CD14-positive monocyte (primary cell): Measurements from ENCODE around the gene DRC7. TPM values are rescaled to one million over a fixed set of nuclear protein-coding genes. Genes with fewer than 3 reads are reported as not detected.

Experiments used
- DNase-seq, 3 donors: peaks; one replicate each; pipeline ENCODE4 v3.0.0-alpha.2; 2011 to 2022
- H2AFZ ChIP-seq: 2 replicates; pipeline ENCODE4 v1.6.0; 2012; ENCODE audit warnings: mild to moderate bottlenecking, low read depth, low read length, inconsistent platforms; ENCODE audit not compliant: insufficient read depth, poor library complexity, severe bottlenecking
- H3K27ac ChIP-seq, 2 donors: 1 replicate in 1 of 2; 2 replicates in 1 of 2; pipeline ENCODE4 v1.5.1; 2012 to 2013; ENCODE audit warnings: low read length in 2 of 2, control low read depth in 1 of 2, inconsistent platforms in 1 of 2, low read depth in 1 of 2, mild to moderate bottlenecking in 1 of 2
- H3K27me3 ChIP-seq, 2 donors: one replicate each; pipeline versions ENCODE4 v1.6.0 to v1.6.1; 2011 to 2013; ENCODE audit warnings: low read length in 2 of 2; ENCODE audit not compliant: control insufficient read depth in 2 of 2, insufficient read depth in 2 of 2
- H3K36me3 ChIP-seq, 2 donors: replicated peaks in 1 of 2; 1 replicate in 1 of 2; 2 replicates in 1 of 2; pipeline versions ENCODE4 v1.5.1 to v1.6.1; 2012 to 2013; ENCODE audit warnings: low read length in 2 of 2, control low read depth in 1 of 2, inconsistent platforms in 1 of 2, mild to moderate bottlenecking in 1 of 2; ENCODE audit not compliant: insufficient read depth in 2 of 2, control insufficient read depth in 1 of 2
- H3K4me1 ChIP-seq, 2 donors: 1 replicate in 1 of 2; 2 replicates in 1 of 2; pipeline versions ENCODE4 v1.5.1 to v1.6.1; 2012 to 2013; ENCODE audit warnings: low read length in 2 of 2, control low read depth in 1 of 2, inconsistent platforms in 1 of 2, mild to moderate bottlenecking in 1 of 2, moderate library complexity in 1 of 2; ENCODE audit not compliant: insufficient read depth in 2 of 2, control insufficient read depth in 1 of 2
- H3K4me2 ChIP-seq: replicated peaks from 2 replicates; pipeline ENCODE3; 2012; ENCODE audit warnings: low read length, moderate library complexity, mild to moderate bottlenecking; ENCODE audit not compliant: poor library complexity, severe bottlenecking; ENCODE audit errors: extremely low read depth
- H3K4me3 ChIP-seq, 3 experiments: fragments of 200-600 bp in 1 of 3; sonication (generic) in 1 of 3; replicated peaks in 1 of 3; 1 replicate in 2 of 3; 2 replicates in 1 of 3; pipeline ENCODE4 v1.5.1; 2011 to 2013; ENCODE audit warnings: low read length in 3 of 3, mild to moderate bottlenecking in 3 of 3, control low read depth in 2 of 3, low read depth in 2 of 3, inconsistent platforms in 1 of 3, moderate library complexity in 1 of 3
- H3K79me2 ChIP-seq: 2 replicates; pipeline ENCODE4 v1.6.0; 2012; ENCODE audit warnings: mild to moderate bottlenecking, control low read depth, inconsistent platforms, low read length, moderate library complexity; ENCODE audit not compliant: insufficient read depth
- H3K9ac ChIP-seq: 2 replicates; pipeline ENCODE4 v1.6.0; 2017; ENCODE audit warnings: low read length, mild to moderate bottlenecking; ENCODE audit not compliant: insufficient read depth, poor library complexity, severe bottlenecking
- H3K9me3 ChIP-seq, 2 donors: replicated peaks in 1 of 2; 1 replicate in 1 of 2; 2 replicates in 1 of 2; pipeline versions ENCODE4 v1.5.1 to v1.6.1; 2012 to 2013; ENCODE audit warnings: low read length in 2 of 2, control low read depth in 1 of 2; ENCODE audit not compliant: control insufficient read depth in 1 of 2, insufficient read depth in 1 of 2
- H4K20me1 ChIP-seq: 2 replicates; pipeline ENCODE4 v1.6.0; 2012; ENCODE audit warnings: mild to moderate bottlenecking, low read length, control low read depth, moderate library complexity; ENCODE audit not compliant: insufficient read depth
- H3K27ac Mint-ChIP-seq, 7 donors: one replicate each; pipeline ENCODE4 v1.8.0; 2020; ENCODE audit warnings: mild to moderate bottlenecking in 7 of 7, mixed read lengths in 7 of 7, moderate library complexity in 6 of 7, inconsistent platforms in 2 of 7
- H3K27me3 Mint-ChIP-seq, 3 donors: one replicate each; pipeline ENCODE4 v1.8.0; 2021 to 2022; ENCODE audit warnings: low read depth in 3 of 3, mild to moderate bottlenecking in 3 of 3, mixed read lengths in 3 of 3, moderate library complexity in 3 of 3, inconsistent platforms in 1 of 3
- H3K36me3 Mint-ChIP-seq, 2 donors: one replicate each; pipeline ENCODE4 v1.8.0; 2020; ENCODE audit warnings: mixed read lengths in 2 of 2, inconsistent platforms in 1 of 2, mild to moderate bottlenecking in 1 of 2
- H3K4me1 Mint-ChIP-seq: one replicate; pipeline ENCODE4 v1.8.0; 2020; ENCODE audit warnings: mild to moderate bottlenecking, mixed read lengths
- H3K4me3 Mint-ChIP-seq, 2 donors: one replicate each; pipeline ENCODE4 v1.8.0; 2020; ENCODE audit warnings: mild to moderate bottlenecking in 2 of 2, mixed read lengths in 2 of 2, moderate library complexity in 1 of 2
- H3K9me3 Mint-ChIP-seq, 7 donors: one replicate each; pipeline ENCODE4 v1.8.0; 2020 to 2022; ENCODE audit warnings: mixed read lengths in 7 of 7, mild to moderate bottlenecking in 6 of 7, moderate library complexity in 6 of 7, inconsistent platforms in 2 of 7
- CTCF ChIP-seq: fragments of 200-600 bp; IDR thresholded peaks from one replicate; pipeline ENCODE4 v1.8.0; 2022; ENCODE audit warnings: antibody characterized with exemption, mild to moderate bottlenecking
- WGBS: methylation state at CpG from one replicate; pipeline ENCODE4 v1.1.5; 2013; ENCODE audit warnings: missing lambda C conversion rate; ENCODE audit not compliant: insufficient coverage; 5-methylcytosine and 5-hydroxymethylcytosine counted together
- intact Hi-C, 2 donors: fragments of 100-400 bp; cut with micrococcal nuclease; formaldehyde crosslinking; loops; one replicate each; pipeline versions ENCODE4 v1.15.0 to v1.15.1; 2023
- polyA plus RNA-seq, 3 donors: library from polyadenylated mRNA; depleted of rRNA in 1 of 3; unstranded in 2 of 3; stranded (reverse) in 1 of 3; fragments of 300-500 nt in 2 of 3; fragments of >200 nt in 1 of 3; fragmentation: Illumina TruSeq in 2 of 3; gene quantifications; 1 replicate in 2 of 3; 2 replicates in 1 of 3; pipeline ENCODE4 v1.2.3, GENCODE V29; 2012 to 2021

Gene DRC7
- polyA plus RNA-seq, 3 donors: 0.11 to 0.41 TPM; not detected in 1

- Histone ChIP-seq H4K20me1 (no peaks in the 10 kb centered on the region), H3K4me2 (no peak overlapping the region), H3K27ac (no peak overlapping the region), H3K9ac (no peak overlapping the region), H3K27me3 (no peaks in the 10 kb centered on the region), H3K4me3 (no peak overlapping the region), H3K79me2 (no peaks in the 10 kb centered on the region), H3K9me3 (no peaks in the 10 kb centered on the region), H3K4me1 (no peaks in the 10 kb centered on the region), H2AFZ (no peak overlapping the region), H3K36me3 (peaks cover 6 to 8% of the 10 kb centered on the region in 2 donors)
- no peak for DNase-seq
- intact Hi-C loops: no loop called here
- WGBS: 95% methylated on average over 40 of the region's 40 CpGs
- H3K4me3 Mint-ChIP-seq: no peak overlapping the region
- no peak for TF ChIP-seq CTCF
- peaks cover 0 to 6% (median 2%) of the 10 kb centered on the region in 3 donors for H3K27me3 Mint-ChIP-seq
- peaks cover 3% of the 10 kb centered on the region for H3K4me1 Mint-ChIP-seq
- peak overlapping the region in 1 of 7 donors; percentile 57 for H3K27ac Mint-ChIP-seq
- peaks cover 9 to 14% of the 10 kb centered on the region in 2 donors for H3K36me3 Mint-ChIP-seq
- H3K9me3 Mint-ChIP-seq: peaks cover 0 to 6% (median 0%) of the 10 kb centered on the region in 7 donors
Measured at GRCh38 chr16:57760357-57761160, 66.0 kb downstream of the DRC7 start.

GRCh38 chr16:57761301-57761700, 66.7 kb downstream of the DRC7 start:
- H3K4me1 Mint-ChIP-seq: peaks cover 3% of the 10 kb centered on the region
- H2AFZ ChIP-seq: no peak overlapping the region
- no peaks in the 10 kb centered on the region for H4K20me1 ChIP-seq
- H3K4me1 ChIP-seq: no peaks in the 10 kb centered on the region
- no peaks in the 10 kb centered on the region for H3K9me3 ChIP-seq
- no peak overlapping the region for H3K27ac Mint-ChIP-seq
- peaks cover 0 to under 1% of the 10 kb centered on the region in 2 donors for H3K36me3 ChIP-seq
- no peaks in the 10 kb centered on the region for H3K27me3 ChIP-seq
- intact Hi-C loops: no loop called here
- no peak for TF ChIP-seq CTCF
- H3K36me3 Mint-ChIP-seq: peaks cover 2 to 6% of the 10 kb centered on the region in 2 donors
- peaks cover 0 to 6% (median 0%) of the 10 kb centered on the region in 7 donors for H3K9me3 Mint-ChIP-seq
- WGBS: 93% methylated on average over 9 of the region's 9 CpGs
- no peak overlapping the region for H3K4me2 ChIP-seq
- no peak for DNase-seq
- peaks cover 0 to 6% (median 2%) of the 10 kb centered on the region in 3 donors for H3K27me3 Mint-ChIP-seq
- no peak overlapping the region for H3K27ac ChIP-seq
- H3K9ac ChIP-seq: no peak overlapping the region
- H3K4me3 Mint-ChIP-seq: no peak overlapping the region
- H3K79me2 ChIP-seq: no peaks in the 10 kb centered on the region
- H3K4me3 ChIP-seq: no peak overlapping the region
